Parathyroid adenoma (tissue), 2 donors: ENCODE data around the gene CDC37L1.
"Not testable (repeated sequence)": the region's sequence is repeated elsewhere in the genome, so short reads cannot be mapped to it uniquely, and the experiment has no call there.

ENCODE experiments used
- H2AFZ ChIP-seq: fragments of 300-600 bp; sonication (generic); one replicate; pipeline ENCODE4 v1.7.0; 2017; ENCODE audit warnings: antibody characterized with exemption, mild to moderate bottlenecking
- H3K27ac ChIP-seq: fragments of 300-600 bp; sonication (generic); one replicate; pipeline ENCODE4 v1.7.0; 2017
- H3K27me3 ChIP-seq: fragments of 300-600 bp; sonication (generic); one replicate; pipeline ENCODE4 v1.7.0; 2017; ENCODE audit warnings: low read length; ENCODE audit not compliant: control insufficient read depth, insufficient read depth
- H3K36me3 ChIP-seq: fragments of 300-600 bp; sonication (generic); one replicate; pipeline ENCODE4 v1.7.0; 2017; ENCODE audit warnings: low read length; ENCODE audit not compliant: control insufficient read depth, insufficient read depth
- H3K4me1 ChIP-seq: fragments of 300-600 bp; sonication (generic); one replicate; pipeline ENCODE4 v1.7.0; 2017; ENCODE audit warnings: control low read depth
- H3K4me2 ChIP-seq: fragments of 300-600 bp; sonication (generic); one replicate; pipeline ENCODE4 v1.7.0; 2017; ENCODE audit warnings: low read length
- H3K4me3 ChIP-seq: fragments of 300-600 bp; sonication (generic); one replicate; pipeline ENCODE4 v1.7.0; 2017; ENCODE audit warnings: low read depth, low read length
- H3K79me2 ChIP-seq: fragments of 300-600 bp; sonication (generic); one replicate; pipeline ENCODE4 v1.7.0; 2017; ENCODE audit warnings: control low read depth
- H3K9ac ChIP-seq: fragments of 300-600 bp; sonication (generic); one replicate; pipeline ENCODE4 v1.7.0; 2017; ENCODE audit warnings: mild to moderate bottlenecking
- H3K9me3 ChIP-seq: fragments of 300-600 bp; sonication (generic); one replicate; pipeline ENCODE4 v1.7.0; 2017; ENCODE audit warnings: low read length; ENCODE audit not compliant: control insufficient read depth
- CTCF ChIP-seq: fragments of 300-600 bp; sonication (generic); IDR thresholded peaks from one replicate; pipeline ENCODE4 v1.7.0; 2017; ENCODE audit warnings: antibody characterized with exemption, mild to moderate bottlenecking
- donor health status: primary hyperparathyroidism.

Gene CDC37L1

GRCh38 chr9:4642351-4642750, 37.0 kb upstream of the CDC37L1 start:
- H3K4me3 ChIP-seq = no peak overlapping the region
- no peaks in the 10 kb centered on the region for H3K79me2 ChIP-seq
- H2AFZ ChIP-seq = no peak overlapping the region
- H3K4me2 ChIP-seq = no peak overlapping the region
- no peak overlapping the region for H3K27ac ChIP-seq
- no peak for TF ChIP-seq CTCF
- no peak overlapping the region for H3K9ac ChIP-seq
- no peaks in the 10 kb centered on the region for H3K9me3 ChIP-seq
- H3K4me1 ChIP-seq = no peaks in the 10 kb centered on the region
- H3K36me3 ChIP-seq = no peaks in the 10 kb centered on the region
- H3K27me3 ChIP-seq = no peaks in the 10 kb centered on the region

GRCh38 chr9:4654084-4654483, 25.3 kb upstream of the CDC37L1 start:
- TF ChIP-seq CTCF = no peak
- Histone ChIP-seq H3K4me2 (no peak overlapping the region), H3K9ac (no peak overlapping the region), H2AFZ (no peak overlapping the region), H3K36me3 (no peaks in the 10 kb centered on the region), H3K79me2 (no peaks in the 10 kb centered on the region), H3K9me3 (no peaks in the 10 kb centered on the region), H3K27me3 (no peaks in the 10 kb centered on the region), H3K4me3 (no peak overlapping the region), H3K4me1 (no peaks in the 10 kb centered on the region), H3K27ac (no peak overlapping the region)

GRCh38 chr9:4654538-4654937, 24.8 kb upstream of the CDC37L1 start:
- no peaks in the 10 kb centered on the region for H3K79me2 ChIP-seq
- H3K4me1 ChIP-seq = no peaks in the 10 kb centered on the region
- no peak overlapping the region for H3K4me2 ChIP-seq
- H3K9ac ChIP-seq = no peak overlapping the region
- no peak for TF ChIP-seq CTCF
- H3K9me3 ChIP-seq = no peaks in the 10 kb centered on the region
- H3K36me3 ChIP-seq = no peaks in the 10 kb centered on the region
- H2AFZ ChIP-seq = no peak overlapping the region
- H3K27ac ChIP-seq = no peak overlapping the region
- H3K27me3 ChIP-seq = no peaks in the 10 kb centered on the region
- H3K4me3 ChIP-seq = no peak overlapping the region

GRCh38 chr9:4656196-4656595, 23.2 kb upstream of the CDC37L1 start:
- H3K27ac ChIP-seq, H3K79me2 ChIP-seq, H3K4me1 ChIP-seq, H3K36me3 ChIP-seq, H3K9ac ChIP-seq, H3K4me2 ChIP-seq, H3K27me3 ChIP-seq, H2AFZ ChIP-seq, H3K9me3 ChIP-seq, H3K4me3 ChIP-seq: not testable (repeated sequence)

GRCh38 chr9:4656621-4657020, 22.7 kb upstream of the CDC37L1 start:
- no peak for TF ChIP-seq CTCF
- Histone ChIP-seq H3K27ac (no peak overlapping the region), H3K4me1 (no peaks in the 10 kb centered on the region), H3K9me3 (no peaks in the 10 kb centered on the region), H3K9ac (no peak overlapping the region), H3K27me3 (no peaks in the 10 kb centered on the region), H3K4me3 (no peak overlapping the region), H3K79me2 (no peaks in the 10 kb centered on the region), H2AFZ (no peak overlapping the region), H3K4me2 (no peak overlapping the region), H3K36me3 (no peaks in the 10 kb centered on the region)
